Subcutaneous adipose tissue (tissue), 4 donors: ENCODE data around the gene LAMC3. TPM values are rescaled to one million over a fixed set of nuclear protein-coding genes. Genes with fewer than 3 reads are reported as not detected.

Experiments used
- total RNA-seq, 4 donors: library from RNA; depleted of rRNA; stranded (reverse); fragments of >200 nt; gene quantifications; one replicate each; pipeline ENCODE4 v1.1.0, GENCODE V29; 2016
- TF ChIP-seq, protein P1 (sequence below): fragments of 450-650 bp; IDR thresholded peaks from one replicate; pipeline ENCODE4 v1.5.1; 2016; ENCODE audit warnings: low read depth, mild to moderate bottlenecking, control low read depth, antibody characterized with exemption, moderate library complexity

Gene LAMC3
- total RNA-seq, 4 donors from 2014 or later, result 1.3 to 2.9 (median 1.9) TPM

DNA sequence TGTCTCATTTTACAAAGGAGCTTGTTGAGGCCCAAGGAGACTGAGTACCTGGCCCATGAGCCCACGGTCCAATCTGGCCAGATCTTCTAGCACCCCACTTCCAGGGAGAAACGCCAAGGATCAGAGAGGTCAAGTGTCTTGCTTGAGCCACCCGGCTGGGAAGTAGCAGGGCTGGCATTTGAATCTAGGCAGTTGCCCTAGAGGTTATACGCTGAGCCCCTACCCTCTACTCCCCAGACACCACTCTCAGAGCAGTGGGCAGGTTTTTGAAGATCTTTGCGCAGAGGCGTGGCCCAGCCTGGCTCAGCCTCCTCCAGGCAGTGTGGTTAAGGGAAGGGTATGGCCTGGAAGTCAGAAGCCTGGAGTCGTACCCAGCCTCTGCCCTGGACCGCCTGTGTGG, 110.6 kb downstream of the LAMC3 start:
- TF ChIP-seq, protein P1, sequence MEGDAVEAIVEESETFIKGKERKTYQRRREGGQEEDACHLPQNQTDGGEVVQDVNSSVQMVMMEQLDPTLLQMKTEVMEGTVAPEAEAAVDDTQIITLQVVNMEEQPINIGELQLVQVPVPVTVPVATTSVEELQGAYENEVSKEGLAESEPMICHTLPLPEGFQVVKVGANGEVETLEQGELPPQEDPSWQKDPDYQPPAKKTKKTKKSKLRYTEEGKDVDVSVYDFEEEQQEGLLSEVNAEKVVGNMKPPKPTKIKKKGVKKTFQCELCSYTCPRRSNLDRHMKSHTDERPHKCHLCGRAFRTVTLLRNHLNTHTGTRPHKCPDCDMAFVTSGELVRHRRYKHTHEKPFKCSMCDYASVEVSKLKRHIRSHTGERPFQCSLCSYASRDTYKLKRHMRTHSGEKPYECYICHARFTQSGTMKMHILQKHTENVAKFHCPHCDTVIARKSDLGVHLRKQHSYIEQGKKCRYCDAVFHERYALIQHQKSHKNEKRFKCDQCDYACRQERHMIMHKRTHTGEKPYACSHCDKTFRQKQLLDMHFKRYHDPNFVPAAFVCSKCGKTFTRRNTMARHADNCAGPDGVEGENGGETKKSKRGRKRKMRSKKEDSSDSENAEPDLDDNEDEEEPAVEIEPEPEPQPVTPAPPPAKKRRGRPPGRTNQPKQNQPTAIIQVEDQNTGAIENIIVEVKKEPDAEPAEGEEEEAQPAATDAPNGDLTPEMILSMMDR, result no peak

- TF ChIP-seq, protein P1, result no peak
Observed at GRCh38 chr9:131120620-131121228, 111.8 kb downstream of the LAMC3 start.

GRCh38 chr9:131121346-131121745, 112.4 kb downstream of the LAMC3 start:
- TF ChIP-seq, protein P1, result no peak

DNA sequence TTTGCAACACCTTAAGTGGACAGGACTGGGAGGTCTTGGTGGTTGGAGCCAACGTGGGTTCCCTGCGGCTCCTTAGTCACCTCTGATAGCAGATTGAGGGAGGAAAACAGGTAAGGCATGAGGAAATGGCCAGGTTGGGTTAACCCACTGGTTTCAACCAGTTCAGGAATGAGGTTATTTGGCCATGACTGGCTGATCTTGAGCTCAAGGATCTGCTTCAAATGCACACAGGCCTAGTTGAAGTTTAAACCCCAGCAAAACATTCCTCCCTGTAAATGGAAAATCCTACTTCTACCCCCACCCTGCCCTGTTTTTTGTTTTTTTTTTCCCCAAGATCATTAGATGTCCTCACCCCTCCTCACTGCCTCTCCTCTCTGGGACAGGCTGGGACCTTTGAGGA, 113.2 kb downstream of the LAMC3 start:
- TF ChIP-seq, protein P1, result no peak

DNA sequence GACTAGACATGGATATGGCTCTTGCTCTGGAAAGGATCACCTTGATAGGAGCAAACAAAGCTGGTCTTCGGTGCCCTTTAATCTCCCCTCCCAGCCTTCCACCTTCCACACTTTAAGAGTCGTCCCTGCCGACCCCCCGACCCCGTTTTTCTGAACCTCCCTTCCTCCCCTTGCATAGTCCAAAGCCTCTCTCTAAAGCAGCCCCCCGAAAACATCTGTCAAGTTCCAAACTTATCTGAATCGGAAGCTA, 116.0 kb downstream of the LAMC3 start:
- TF ChIP-seq, protein P1, result no peak

- TF ChIP-seq, protein P1, result no peak
Observed at GRCh38 chr9:131125288-131126058, 116.5 kb downstream of the LAMC3 start, which contains the start of gene NUP214. Gene NUP214, plus strand, starts transcription at chr9:131125586. Its CDS starts 119 bp downstream, at chr9:131125705.

DNA sequence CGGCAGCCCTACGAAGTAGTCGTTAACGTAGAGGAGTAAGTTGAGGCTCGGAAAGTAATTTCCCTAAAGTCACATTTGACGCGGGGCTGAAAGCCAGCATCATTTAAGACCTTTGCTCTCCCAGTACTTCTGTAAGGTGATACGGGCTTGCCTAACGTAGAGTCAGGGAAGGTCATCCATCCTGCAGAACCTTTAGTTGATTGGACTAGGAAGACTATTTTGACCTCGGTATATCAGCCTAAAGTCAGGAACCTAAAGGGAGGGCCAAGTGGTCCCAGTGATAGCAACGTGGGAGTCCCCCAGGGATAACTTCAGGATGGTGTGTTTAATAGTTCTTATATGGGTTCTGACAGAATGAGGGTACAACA, 117.1 kb downstream of the LAMC3 start:
- TF ChIP-seq, protein P1, result no peak
